Activated effector memory CD4-positive, alpha-beta T cell treated with Interleukin-2 at 50 U/mL for 16 hours (primary cell): ENCODE results near the gene RMDN3.

ENCODE experiments used
- DNase-seq: peaks from one replicate; pipeline ENCODE4 v3.0.0-alpha.2; 2020

Gene RMDN3

GRCh38 chr15:40688932-40689799 is 65.9 kb downstream of the RMDN3 start:
- DNase-seq = no peak
